Mesenchymal stem cell (in vitro differentiated cells and primary cell): ENCODE measurements around the gene SEC22B.
"Not testable (repeated sequence)": the region's sequence is repeated elsewhere in the genome, so short reads cannot be mapped to it uniquely, and the experiment has no call there.

Source experiments
- DNase-seq: peaks from one replicate; pipeline ENCODE4 v3.0.0-alpha.2; 2013
- H2AFZ ChIP-seq: one replicate; pipeline ENCODE4 v1.6.1; 2013; ENCODE audit warnings: low read depth, mild to moderate bottlenecking, control low read depth, inconsistent platforms, low read length, moderate library complexity
- H2AK5ac ChIP-seq: 2 replicates; pipeline ENCODE4 v1.6.1; 2013; ENCODE audit warnings: low read length, moderate library complexity, mild to moderate bottlenecking, inconsistent platforms; ENCODE audit not compliant: severe bottlenecking
- H2BK120ac ChIP-seq: one replicate; pipeline ENCODE4 v1.6.1; 2013; ENCODE audit warnings: low read depth, mild to moderate bottlenecking, inconsistent platforms, low read length, moderate library complexity
- H2BK12ac ChIP-seq, 2 experiments: one replicate each; pipeline ENCODE4 v1.6.1; 2013; ENCODE audit warnings: inconsistent platforms in 2 of 2, low read length in 2 of 2, mild to moderate bottlenecking in 2 of 2, moderate library complexity in 2 of 2, control low read depth in 1 of 2
- H2BK15ac ChIP-seq: one replicate; pipeline ENCODE4 v1.6.1; 2013; ENCODE audit warnings: mild to moderate bottlenecking, low read depth, inconsistent platforms; ENCODE audit not compliant: poor library complexity, severe bottlenecking
- H2BK5ac ChIP-seq: 2 replicates; pipeline ENCODE4 v1.6.1; 2013; ENCODE audit warnings: low read depth, mild to moderate bottlenecking, low read length, control low read depth, inconsistent platforms; ENCODE audit not compliant: poor library complexity, severe bottlenecking
- H3K14ac ChIP-seq, 2 experiments: one replicate each; pipeline ENCODE4 v1.6.1; 2013; ENCODE audit warnings: inconsistent platforms in 2 of 2, low read length in 2 of 2, control low read depth in 1 of 2, mild to moderate bottlenecking in 1 of 2, moderate library complexity in 1 of 2
- H3K18ac ChIP-seq, 2 experiments: one replicate each; pipeline ENCODE4 v1.6.1; 2013; ENCODE audit warnings: inconsistent platforms in 2 of 2, low read length in 2 of 2, control low read depth in 1 of 2, low read depth in 1 of 2, mild to moderate bottlenecking in 1 of 2
- H3K23ac ChIP-seq, 2 experiments: one replicate each; pipeline ENCODE4 v1.6.1; 2013; ENCODE audit warnings: inconsistent platforms in 2 of 2, low read length in 2 of 2, mild to moderate bottlenecking in 2 of 2, moderate library complexity in 2 of 2, control low read depth in 1 of 2
- H3K27ac ChIP-seq: 2 replicates; pipeline ENCODE4 v1.5.1; 2013; ENCODE audit warnings: mild to moderate bottlenecking, moderate library complexity, low read length, control low read depth, inconsistent platforms; ENCODE audit not compliant: poor library complexity, severe bottlenecking
- H3K27me3 ChIP-seq, 2 experiments: 2 replicates each; pipeline versions ENCODE4 v1.6.1 to v1.7.0; 2013; ENCODE audit warnings: low read length in 2 of 2, mild to moderate bottlenecking in 2 of 2, moderate library complexity in 2 of 2, control low read depth in 1 of 2, inconsistent platforms in 1 of 2; ENCODE audit not compliant: control insufficient read depth in 1 of 2, insufficient read depth in 1 of 2
- H3K36me3 ChIP-seq, 2 experiments: 2 replicates each; pipeline versions ENCODE4 v1.6.1 to v1.7.0; 2013; ENCODE audit warnings: low read length in 2 of 2, control low read depth in 1 of 2, inconsistent platforms in 1 of 2, low read depth in 1 of 2, mild to moderate bottlenecking in 1 of 2; ENCODE audit not compliant: insufficient read depth in 2 of 2, control insufficient read depth in 1 of 2
- H3K4ac ChIP-seq, 2 experiments: one replicate each; pipeline ENCODE4 v1.6.1; 2013; ENCODE audit warnings: inconsistent platforms in 2 of 2, low read length in 2 of 2, mild to moderate bottlenecking in 2 of 2, moderate library complexity in 2 of 2, control low read depth in 1 of 2, low read depth in 1 of 2
- H3K4me1 ChIP-seq: 2 replicates; pipeline ENCODE4 v1.6.1; 2013; ENCODE audit warnings: low read depth, low read length, control low read depth; ENCODE audit not compliant: control insufficient read depth, insufficient read depth
- H3K4me2 ChIP-seq: 2 replicates; pipeline ENCODE4 v1.6.1; 2013; ENCODE audit warnings: low read length, mild to moderate bottlenecking, inconsistent platforms; ENCODE audit not compliant: poor library complexity, severe bottlenecking
- H3K4me3 ChIP-seq, 2 experiments: 2 replicates each; pipeline versions ENCODE4 v1.5.1 to v1.7.0; 2013; ENCODE audit warnings: low read length in 2 of 2, mild to moderate bottlenecking in 2 of 2, control low read depth in 1 of 2, low read depth in 1 of 2; ENCODE audit not compliant: insufficient read depth in 1 of 2
- H3K79me1 ChIP-seq: replicated peaks from 2 replicates; pipeline ENCODE4 v1.6.1; 2013; ENCODE audit warnings: mild to moderate bottlenecking, control low read depth, low read length, inconsistent platforms; ENCODE audit not compliant: poor library complexity, severe bottlenecking
- H3K9ac ChIP-seq: 2 replicates; pipeline ENCODE4 v1.7.0; 2013; ENCODE audit warnings: mild to moderate bottlenecking, low read length, moderate library complexity
- H3K9me3 ChIP-seq: 2 replicates; pipeline ENCODE4 v1.7.0; 2013; ENCODE audit warnings: mild to moderate bottlenecking, low read length; ENCODE audit not compliant: control insufficient read depth
- H4K8ac ChIP-seq: one replicate; pipeline ENCODE4 v1.6.1; 2013; ENCODE audit warnings: inconsistent platforms, mild to moderate bottlenecking, low read length, moderate library complexity
- H4K91ac ChIP-seq: one replicate; pipeline ENCODE4 v1.6.1; 2013; ENCODE audit warnings: mild to moderate bottlenecking, low read length, inconsistent platforms
- WGBS: methylation state at CpG from one replicate; pipeline ENCODE4 v1.1.7; 2013; ENCODE audit warnings: mixed read lengths; 5-methylcytosine and 5-hydroxymethylcytosine counted together

Gene SEC22B

GRCh38 chr1:120150138-120150822 lies 26.0 kb downstream of the SEC22B start:
- not testable (repeated sequence) for H3K18ac ChIP-seq, H3K9ac ChIP-seq, H4K8ac ChIP-seq, H3K4me3 ChIP-seq, H3K27ac ChIP-seq, H3K4me1 ChIP-seq, H4K91ac ChIP-seq, H3K36me3 ChIP-seq, H2BK12ac ChIP-seq, H2BK120ac ChIP-seq, H3K9me3 ChIP-seq, H2AK5ac ChIP-seq, H3K4me2 ChIP-seq, H3K23ac ChIP-seq, H3K79me1 ChIP-seq, H3K27me3 ChIP-seq, H2AFZ ChIP-seq, H2BK5ac ChIP-seq, DNase-seq, H2BK15ac ChIP-seq, H3K4ac ChIP-seq, H3K14ac ChIP-seq
- WGBS: no CpG with 5 or more reads among the region's 3 CpGs

- H3K79me1 ChIP-seq, H3K4me1 ChIP-seq, DNase-seq, H2BK120ac ChIP-seq, H2BK12ac ChIP-seq, H3K4ac ChIP-seq, H4K8ac ChIP-seq, H3K36me3 ChIP-seq, H4K91ac ChIP-seq, H3K9ac ChIP-seq, H2AK5ac ChIP-seq, H3K27ac ChIP-seq, H2BK5ac ChIP-seq, H3K4me2 ChIP-seq, H2AFZ ChIP-seq, H3K23ac ChIP-seq, H3K14ac ChIP-seq, H2BK15ac ChIP-seq, H3K18ac ChIP-seq, H3K4me3 ChIP-seq, H3K9me3 ChIP-seq, H3K27me3 ChIP-seq: not testable (repeated sequence)
Observed at GRCh38 chr1:120149420-120150059, 26.8 kb downstream of the SEC22B start.

DNA sequence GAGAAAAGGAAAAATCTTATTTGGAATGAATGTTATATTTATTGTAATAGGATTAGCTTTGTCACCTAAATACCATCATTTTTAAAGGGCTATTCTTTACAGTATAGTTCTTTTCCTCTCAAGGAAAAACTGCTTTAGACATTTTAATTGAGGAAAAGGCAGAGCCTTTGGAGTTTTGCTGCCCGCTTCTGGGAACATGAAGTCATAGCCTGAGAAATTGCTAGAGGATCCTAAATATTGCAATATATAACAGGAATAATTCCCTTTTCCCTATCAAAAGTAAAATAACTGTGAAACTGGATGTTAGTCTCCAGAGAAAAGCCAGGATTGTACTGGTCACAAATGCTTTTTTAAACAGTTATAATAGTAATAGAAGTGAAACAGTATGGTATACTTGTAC lies 30.5 kb downstream of the SEC22B start:
- not testable (repeated sequence) for H3K4ac ChIP-seq, DNase-seq, H4K8ac ChIP-seq, H3K36me3 ChIP-seq, H2BK5ac ChIP-seq, H4K91ac ChIP-seq, H3K79me1 ChIP-seq, H2BK120ac ChIP-seq, H3K4me3 ChIP-seq, H3K4me2 ChIP-seq, H3K4me1 ChIP-seq, H3K14ac ChIP-seq, H3K9me3 ChIP-seq, H2AFZ ChIP-seq, H3K27ac ChIP-seq, H3K23ac ChIP-seq, H3K27me3 ChIP-seq, H2BK12ac ChIP-seq, H3K9ac ChIP-seq, H2BK15ac ChIP-seq, H3K18ac ChIP-seq, H2AK5ac ChIP-seq
- no CpG with 5 or more reads among the region's 1 CpG for WGBS

DNA sequence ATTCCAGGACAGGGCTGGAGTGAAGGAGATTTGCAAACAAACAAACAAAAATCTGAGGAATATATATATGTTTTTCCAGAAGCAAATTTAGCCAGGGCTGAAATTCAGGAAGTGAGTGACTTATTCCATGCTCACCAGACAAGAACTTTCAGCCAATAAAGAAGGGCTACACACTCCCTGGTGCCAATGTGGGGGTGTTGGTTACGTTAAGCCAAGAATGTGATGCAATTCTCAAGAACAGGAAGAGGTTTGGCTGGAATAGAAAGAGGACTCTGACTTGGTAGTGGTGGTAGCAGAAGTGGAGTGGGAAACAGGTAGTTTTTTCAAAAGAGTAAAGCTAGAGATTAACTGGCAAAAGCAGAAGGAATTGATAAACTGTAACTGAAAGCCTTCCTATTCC lies 31.7 kb downstream of the SEC22B start:
- not testable (repeated sequence) for H2BK12ac ChIP-seq, H2AK5ac ChIP-seq, H4K8ac ChIP-seq, DNase-seq, H3K36me3 ChIP-seq, H4K91ac ChIP-seq, H3K27ac ChIP-seq, H3K4me1 ChIP-seq, H3K27me3 ChIP-seq, H2BK120ac ChIP-seq, H2AFZ ChIP-seq, H2BK15ac ChIP-seq, H3K23ac ChIP-seq, H3K4me3 ChIP-seq, H3K4ac ChIP-seq, H2BK5ac ChIP-seq, H3K14ac ChIP-seq, H3K9me3 ChIP-seq, H3K79me1 ChIP-seq, H3K18ac ChIP-seq, H3K4me2 ChIP-seq
- WGBS: no CpG with 5 or more reads among the region's 1 CpG
- H3K9ac ChIP-seq: peak overlapping the region; percentile 71
